HG02884 (cell line): ENCODE measurements around the gene FRYL.
"Not testable (repeated sequence)": the region's sequence is repeated elsewhere in the genome, so short reads cannot be mapped to it uniquely, and the experiment has no call there.

Experiments used
- ATAC-seq: cut with Tn5 transposase; IDR thresholded peaks from one replicate; pipeline ENCODE4 v1.9.1; 2021; ENCODE audit warnings: mild to moderate bottlenecking, moderate library complexity; ENCODE audit not compliant: unreplicated experiment

FRYL gene

GRCh38 chr4:48461000-48461399, 319.1 kb downstream of the FRYL start:
- no peak for ATAC-seq

DNA sequence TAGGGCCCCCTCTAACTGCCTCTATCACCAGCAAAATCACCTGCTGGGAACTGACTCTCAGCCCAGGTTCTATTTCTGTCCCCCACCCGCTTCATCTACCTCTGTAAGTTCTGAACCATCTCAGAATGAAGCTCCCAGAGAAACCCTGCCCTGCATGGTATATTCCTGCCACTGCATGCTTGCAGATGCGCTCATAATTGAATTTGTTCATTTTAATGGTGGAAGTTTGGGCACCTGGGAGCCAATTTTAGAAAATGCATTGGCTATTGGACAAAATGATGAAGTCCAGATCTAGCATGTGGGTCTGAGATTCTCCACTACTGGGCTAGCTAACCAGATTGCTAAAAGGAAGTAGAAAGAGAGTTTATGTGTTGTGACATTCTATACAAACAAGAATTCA, 325.5 kb downstream of the FRYL start:
- ATAC-seq = no peak

GRCh38 chr4:48451656-48452055, 328.4 kb downstream of the FRYL start:
- not testable (repeated sequence) for ATAC-seq

GRCh38 chr4:48450740-48451139, 329.3 kb downstream of the FRYL start:
- no peak for ATAC-seq

GRCh38 chr4:48449151-48449550, 330.9 kb downstream of the FRYL start:
- no peak for ATAC-seq
